ENCODE measurements around the gene KRTAP10-4. TPM values are rescaled to one million over a fixed set of nuclear protein-coding genes. Genes with fewer than 3 reads are reported as not detected.
"Not testable (repeated sequence)": the region's sequence is repeated elsewhere in the genome, so short reads cannot be mapped to it uniquely, and the experiment has no call there.

KRTAP10-4 gene
- polyA plus RNA-seq, 1 donor, result not detected

- no peak for DNase-seq
Observed at GRCh38 chr21:44581158-44581557, 7.6 kb downstream of the KRTAP10-4 start.

- DNase-seq, result no peak
Observed at GRCh38 chr21:44582055-44582454, 8.5 kb downstream of the KRTAP10-4 start.

- peak; percentile 11 for DNase-seq
Observed at GRCh38 chr21:44583089-44583799, 9.7 kb downstream of the KRTAP10-4 start.

- no peak for DNase-seq
Observed at GRCh38 chr21:44583800-44584147, 10.2 kb downstream of the KRTAP10-4 start.

GRCh38 chr21:44585892-44586291 lies 12.4 kb downstream of the KRTAP10-4 start:
- DNase-seq, result no peak

GRCh38 chr21:44589094-44589493 lies 15.6 kb downstream of the KRTAP10-4 start:
- DNase-seq, result no peak

- no peak for DNase-seq
Observed at GRCh38 chr21:44589586-44590305, 16.2 kb downstream of the KRTAP10-4 start.

- DNase-seq, result no peak
Observed at GRCh38 chr21:44590311-44590721, 16.8 kb downstream of the KRTAP10-4 start.

- not testable (repeated sequence) for DNase-seq
Observed at GRCh38 chr21:44590897-44591800, 17.6 kb downstream of the KRTAP10-4 start.

- not testable (repeated sequence) for DNase-seq
Observed at GRCh38 chr21:44591801-44592130, 18.2 kb downstream of the KRTAP10-4 start.

- no peak for DNase-seq
Observed at GRCh38 chr21:44592446-44593311, 19.1 kb downstream of the KRTAP10-4 start, which contains the start of gene KRTAP10-6. Gene KRTAP10-6 (minus strand): TSS chr21:44592505. CDS start chr21:44592484, 21 bp downstream.

GRCh38 chr21:44593598-44594405 lies 20.3 kb downstream of the KRTAP10-4 start:
- DNase-seq, result no peak

- DNase-seq, result no peak
Observed at GRCh38 chr21:44594406-44594916, 20.9 kb downstream of the KRTAP10-4 start.

- DNase-seq, result no peak
Observed at GRCh38 chr21:44595524-44595923, 22.0 kb downstream of the KRTAP10-4 start.

GRCh38 chr21:44596068-44596725 lies 22.7 kb downstream of the KRTAP10-4 start:
- DNase-seq, result no peak

- DNase-seq, result no peak
Observed at GRCh38 chr21:44598061-44598460, 24.5 kb downstream of the KRTAP10-4 start.

GRCh38 chr21:44599264-44600029 lies 25.9 kb downstream of the KRTAP10-4 start:
- DNase-seq, result no peak

- not testable (repeated sequence) for DNase-seq
Observed at GRCh38 chr21:44600118-44600978, 26.8 kb downstream of the KRTAP10-4 start, which contains the start of gene KRTAP10-7. Gene KRTAP10-7 (plus strand): TSS chr21:44600597. CDS start chr21:44600622, 25 bp downstream.
